Skin epidermis (tissue), 12 donors: ENCODE data around the gene DCST2.

Experiments
- H3K27ac ChIP-seq, 21 experiments: fragments of 200-600 bp; sonication (generic) in 11 of 21; one replicate each; pipeline ENCODE4 v1.5.0; 2020; ENCODE audit warnings: mild to moderate bottlenecking in 3 of 21, inconsistent platforms in 2 of 21, moderate library complexity in 2 of 21
- H3K4me3 ChIP-seq, 7 experiments: fragments of 200-600 bp; sonication (generic) in 2 of 7; one replicate each; pipeline ENCODE4 v1.5.0; 2020; ENCODE audit warnings: inconsistent platforms in 2 of 7, mild to moderate bottlenecking in 2 of 7, moderate library complexity in 1 of 7

Gene DCST2

DNA sequence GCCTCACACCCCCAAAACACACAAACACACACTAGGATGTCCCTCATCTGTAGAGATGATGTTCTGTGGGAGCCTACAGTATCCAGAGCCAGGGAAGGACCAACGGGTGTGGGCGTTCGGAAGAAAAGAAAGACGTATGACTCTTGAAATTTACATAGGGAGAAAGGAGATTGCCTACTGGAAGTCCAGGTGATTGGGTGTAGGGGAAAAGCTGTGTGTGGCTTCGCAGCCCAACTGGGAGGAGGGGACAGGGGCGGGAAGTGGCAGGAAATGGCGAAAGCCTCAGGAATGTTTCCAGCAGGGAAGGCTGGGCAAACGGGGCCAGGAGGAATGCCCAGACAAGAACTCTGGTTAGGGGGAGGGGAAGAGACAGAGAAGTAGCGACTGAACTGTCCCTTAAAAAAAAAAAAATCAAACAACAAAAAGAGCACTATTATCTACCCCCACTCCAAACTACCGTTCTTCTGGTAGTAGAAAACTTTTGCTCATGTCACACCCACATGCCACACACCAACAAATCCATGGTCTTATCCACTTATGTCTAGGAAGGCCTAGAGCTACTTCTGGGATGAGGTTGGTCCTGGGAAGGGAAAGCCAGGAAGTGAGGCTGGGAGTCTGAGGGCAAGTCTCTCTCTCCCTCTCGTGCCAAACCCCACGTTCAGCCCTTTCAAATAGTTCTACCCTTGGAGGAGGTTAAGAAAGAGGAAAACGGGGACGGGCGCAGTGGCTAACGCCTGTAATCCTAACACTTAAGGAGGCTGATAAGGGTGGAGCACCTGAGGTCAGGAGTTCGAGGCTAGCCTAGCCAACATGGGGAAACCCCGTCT lies 60.9 kb downstream of the DCST2 start:
- H3K27ac ChIP-seq: peak overlapping the region; percentile 29 to 99 (median 97)
- H3K4me3 ChIP-seq: peak overlapping the region in 6 of 7 experiments; percentile 53 to 85 (median 65)

DNA sequence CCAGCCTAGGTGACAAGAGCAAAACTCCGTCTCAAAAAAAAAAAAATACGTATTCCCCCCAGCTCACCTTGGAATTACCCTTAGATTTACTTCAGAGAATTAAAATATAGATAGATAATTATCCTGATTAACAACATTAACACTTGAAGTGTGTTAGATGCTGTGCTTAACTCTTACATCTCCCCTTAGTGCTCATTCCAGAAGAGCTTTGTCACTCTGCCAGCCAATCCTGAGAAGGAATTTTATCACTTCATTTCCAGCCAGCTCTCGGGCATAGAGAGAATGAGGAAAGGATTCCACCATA lies 61.4 kb downstream of the DCST2 start:
- Histone ChIP-seq H3K27ac (peak overlapping the region in 20 of 21 experiments; percentile 92 to 99 (median 98)), H3K4me3 (peak overlapping the region in 1 of 7 experiments; percentile 56)

DNA sequence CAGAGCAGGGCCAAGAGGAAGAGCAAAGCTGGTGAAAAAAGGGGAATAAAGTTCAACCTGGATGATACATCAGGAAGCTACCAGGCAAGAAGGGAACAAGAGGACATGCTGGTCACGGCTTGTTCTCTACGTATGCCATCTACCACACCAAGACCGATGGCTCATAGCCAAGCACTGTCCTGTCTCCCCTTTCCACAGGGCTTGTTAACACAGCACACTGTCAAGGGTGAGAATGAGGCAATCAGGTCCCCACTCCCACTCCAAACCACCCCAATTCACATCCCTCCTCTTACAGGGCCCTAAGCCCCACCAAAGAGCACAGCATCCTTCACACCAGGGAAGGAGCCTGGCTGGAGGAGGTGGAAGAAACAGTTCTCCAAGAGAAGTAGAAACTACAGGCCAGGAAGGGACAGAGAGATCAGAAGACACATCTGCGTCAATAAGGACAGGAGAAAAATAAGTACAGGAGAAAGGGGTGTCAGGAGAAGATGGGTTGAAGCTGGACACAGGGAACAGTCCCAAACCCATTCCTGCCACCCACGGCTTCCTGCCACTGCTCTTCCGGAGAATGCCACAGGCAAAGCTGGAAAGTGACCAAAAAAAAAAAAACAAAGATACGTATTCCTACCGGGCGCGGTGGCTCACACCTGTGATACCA lies 62.1 kb downstream of the DCST2 start:
- Histone ChIP-seq H3K4me3 (peak overlapping the region in 6 of 7 experiments; percentile 28 to 56 (median 39)), H3K27ac (peak overlapping the region in 20 of 21 experiments; percentile 67 to 99 (median 98))

- Histone ChIP-seq H3K4me3 (peak within 1 kb of the TSS; percentile 28 to 56 (median 36)), H3K27ac (peak within 1 kb of the TSS; percentile 20 to 99 (median 97))
Measured at GRCh38 chr1:154970631-154971340, 62.8 kb downstream of the DCST2 start, which contains the start of gene SHC1. Gene SHC1, minus strand, starts transcription at chr1:154970747. Its CDS starts 221 bp downstream, at chr1:154970526.

- H3K27ac ChIP-seq: peak overlapping the region; percentile 20 to 99 (median 97)
- peak overlapping the region; percentile 28 to 56 (median 36) for H3K4me3 ChIP-seq
Measured at GRCh38 chr1:154969860-154970452, 63.6 kb downstream of the DCST2 start.

GRCh38 chr1:154969246-154969645 lies 64.3 kb downstream of the DCST2 start:
- Histone ChIP-seq H3K4me3 (peak overlapping the region in 5 of 7 experiments; percentile 33 to 56 (median 42)), H3K27ac (peak overlapping the region in 17 of 21 experiments; percentile 87 to 99 (median 98))

GRCh38 chr1:154968731-154969130 lies 64.8 kb downstream of the DCST2 start:
- peak overlapping the region in 15 of 21 experiments; percentile 87 to 99 (median 98) for H3K27ac ChIP-seq
- no peak overlapping the region for H3K4me3 ChIP-seq
